Keratinocyte (primary cell): ENCODE data around the gene POLD4. TPM values are rescaled to one million over a fixed set of nuclear protein-coding genes. Genes with fewer than 3 reads are reported as not detected.

Experiments
- DNase-seq: peaks from one replicate; pipeline ENCODE4 v3.0.0-alpha.2; 2011; ENCODE audit warnings: low read depth, missing footprints, low spot score
- FAIRE-seq: peaks from 2 replicates; lab custom pipeline; 2011; peaks lifted over from hg19 to GRCh38; lab: Jason Lieb, UNC
- H2AFZ ChIP-seq: 2 replicates; pipeline ENCODE4 v1.6.0; 2012; ENCODE audit warnings: low read length, control low read depth, inconsistent platforms; ENCODE audit not compliant: control insufficient read depth
- H3K27ac ChIP-seq: 2 replicates; pipeline ENCODE4 v1.5.1; 2011; ENCODE audit warnings: low read length; ENCODE audit not compliant: control insufficient read depth, insufficient read depth
- H3K27me3 ChIP-seq: 3 replicates; pipeline ENCODE4 v1.6.0; 2011; ENCODE audit warnings: low read length; ENCODE audit not compliant: control insufficient read depth, insufficient read depth; ENCODE audit errors: extremely low read depth
- H3K36me3 ChIP-seq, 2 experiments: 2 replicates in 1 of 2; 3 replicates in 1 of 2; pipeline ENCODE4 v1.5.1; 2011; ENCODE audit warnings: low read length in 2 of 2, mild to moderate bottlenecking in 1 of 2; ENCODE audit not compliant: control insufficient read depth in 2 of 2, insufficient read depth in 2 of 2; ENCODE audit errors: extremely low read depth in 1 of 2
- H3K4me1 ChIP-seq: 3 replicates; pipeline ENCODE4 v1.5.1; 2011; ENCODE audit warnings: low read length; ENCODE audit not compliant: control insufficient read depth, insufficient read depth; ENCODE audit errors: extremely low read depth
- H3K4me2 ChIP-seq: 3 replicates; pipeline ENCODE4 v1.6.0; 2011; ENCODE audit warnings: low read depth, low read length; ENCODE audit not compliant: control insufficient read depth, insufficient read depth; ENCODE audit errors: extremely low read depth
- H3K4me3 ChIP-seq, 3 experiments: fragments of 200-600 bp in 1 of 3; sonication (generic) in 1 of 3; 2 replicates in 2 of 3; 3 replicates in 1 of 3; pipeline ENCODE4 v1.5.1; 2011 to 2016; ENCODE audit warnings: low read length in 3 of 3, mild to moderate bottlenecking in 3 of 3, control low read depth in 2 of 3, inconsistent platforms in 1 of 3, low read depth in 1 of 3, mixed read lengths in 1 of 3, mixed run types in 1 of 3, moderate library complexity in 1 of 3; ENCODE audit not compliant: control insufficient read depth in 2 of 3, insufficient read depth in 2 of 3; ENCODE audit errors: extremely low read depth in 1 of 3
- H3K79me2 ChIP-seq: 2 replicates; pipeline ENCODE4 v1.6.0; 2012; ENCODE audit warnings: low read length; ENCODE audit not compliant: control insufficient read depth, insufficient read depth
- H3K9ac ChIP-seq: 3 replicates; pipeline ENCODE4 v1.6.0; 2011; ENCODE audit warnings: low read length; ENCODE audit not compliant: control insufficient read depth, insufficient read depth; ENCODE audit errors: extremely low read depth
- H3K9me1 ChIP-seq: 3 replicates; pipeline ENCODE4 v1.6.0; 2011; ENCODE audit warnings: low read length; ENCODE audit not compliant: control insufficient read depth, insufficient read depth; ENCODE audit errors: extremely low read depth
- H3K9me3 ChIP-seq: 2 replicates; pipeline ENCODE4 v1.5.1; 2012; ENCODE audit warnings: low read depth, low read length; ENCODE audit not compliant: control insufficient read depth
- H4K20me1 ChIP-seq: 3 replicates; pipeline ENCODE4 v1.6.0; 2011; ENCODE audit warnings: low read length; ENCODE audit not compliant: control insufficient read depth, insufficient read depth; ENCODE audit errors: extremely low read depth
- CTCF ChIP-seq, 3 experiments: IDR thresholded peaks in 1 of 3; conservative IDR thresholded peaks in 1 of 3; optimal IDR thresholded peaks in 1 of 3; 2 replicates in 2 of 3; 3 replicates in 1 of 3; pipeline versions ENCODE3 to v1.5.1; 2011; ENCODE audit warnings: low read length in 3 of 3, mild to moderate bottlenecking in 3 of 3, moderate library complexity in 2 of 3, control low read depth in 1 of 3, inconsistent platforms in 1 of 3; ENCODE audit not compliant: insufficient read depth in 2 of 3; ENCODE audit errors: extremely low read depth in 1 of 3
- EZH2 ChIP-seq: IDR thresholded peaks from one replicate; pipeline ENCODE4 v1.6.1; 2012; ENCODE audit warnings: inconsistent platforms, mild to moderate bottlenecking, low read length, moderate library complexity
- dilution Hi-C: fragments of 300-500 bp; cut with MboI; formaldehyde crosslinking; loops from one replicate; pipeline ENCODE4 v1.7.0; 2020; ENCODE audit warnings: low sequenced_read_pairs; ENCODE audit not compliant: extremely low pct_ligation_motif_present
- polyA plus RNA-seq, 5 experiments: library from polyadenylated mRNA; depleted of rRNA in 3 of 5; stranded (reverse) in 3 of 5; stranded (forward) in 1 of 5; unstranded in 1 of 5; fragments of >200 nt; gene quantifications; 1 replicate in 1 of 5; 2 replicates in 3 of 5; 3 replicates in 1 of 5; pipeline versions ENCODE4 v1.2.1 to v1.2.3, GENCODE V29; 2011 to 2012; ENCODE audit warnings: missing spikeins in 2 of 5, low read depth in 1 of 5, low replicate concordance in 1 of 5

Gene POLD4
- polyA plus RNA-seq, 1 donor (not counting 4 experiments of a cell fraction or from before 2014, with no cell fraction given) = 35.7 TPM

GRCh38 chr11:67337257-67337656 lies 16.1 kb downstream of the POLD4 start:
- Histone ChIP-seq H3K4me3 (no peak overlapping the region), H4K20me1 (no peaks in the 10 kb centered on the region), H2AFZ (no peak overlapping the region), H3K36me3 (peaks cover 0 to 1% of the 10 kb centered on the region in 2 experiments), H3K9ac (no peak overlapping the region), H3K79me2 (no peaks in the 10 kb centered on the region), H3K4me1 (peaks cover 6% of the 10 kb centered on the region), H3K9me1 (no peaks in the 10 kb centered on the region), H3K9me3 (no peaks in the 10 kb centered on the region), H3K4me2 (no peak overlapping the region), H3K27ac (no peak overlapping the region), H3K27me3 (no peaks in the 10 kb centered on the region)
- DNase-seq (no peak), FAIRE-seq (no peak)
- no peak for TF ChIP-seq CTCF (optimal IDR thresholded peaks at IDR 0.05 in 1 of 3, IDR thresholded peaks at IDR 0.05 in 1 of 3, conservative IDR thresholded peaks at IDR 0.05 in 1 of 3; ENCODE audit: extremely low read depth in 1 of 3, insufficient read depth in 2 of 3, low read length in 3 of 3)
- dilution Hi-C loops = no loop called here

GRCh38 chr11:67332081-67332691 lies 21.2 kb downstream of the POLD4 start:
- H3K4me1 ChIP-seq = peaks cover 16% of the 10 kb centered on the region
- no peaks in the 10 kb centered on the region for H3K79me2 ChIP-seq
- no peak overlapping the region for H3K9ac ChIP-seq
- dilution Hi-C loops = no loop called here
- no peak overlapping the region for H3K27ac ChIP-seq
- H3K9me1 ChIP-seq = no peaks in the 10 kb centered on the region
- no peaks in the 10 kb centered on the region for H3K9me3 ChIP-seq
- H3K4me3 ChIP-seq = no peak overlapping the region
- DNase-seq (no peak), FAIRE-seq (peak; percentile 39)
- TF ChIP-seq EZH2 (no peak), CTCF (optimal IDR thresholded peaks at IDR 0.05 in 1 of 3, IDR thresholded peaks at IDR 0.05 in 1 of 3, conservative IDR thresholded peaks at IDR 0.05 in 1 of 3; ENCODE audit: extremely low read depth in 1 of 3, insufficient read depth in 2 of 3, low read length in 3 of 3) (no peak)
- H3K36me3 ChIP-seq = peaks cover 0 to 1% of the 10 kb centered on the region in 2 experiments
- no peaks in the 10 kb centered on the region for H4K20me1 ChIP-seq
- H2AFZ ChIP-seq = no peak overlapping the region
- peak overlapping the region; percentile 46 for H3K4me2 ChIP-seq
- H3K27me3 ChIP-seq = no peaks in the 10 kb centered on the region
